Ascending aorta (tissue), 2 donors: ENCODE measurements around the gene PDE3A. TPM values are rescaled to one million over a fixed set of nuclear protein-coding genes. Genes with fewer than 3 reads are reported as not detected.
A peak's percentile ranks its signal among the peaks of the same experiment; 100 is the strongest.

Experiments used
- DNase-seq, 2 donors: peaks; one replicate each; pipeline ENCODE4 v3.0.0-alpha.2; 2019; ENCODE audit warnings: low spot score in 2 of 2
- H3K27ac ChIP-seq, 2 donors: fragments of 200-600 bp; sonication (generic); one replicate each; pipeline ENCODE4 v1.5.1; 2016 to 2017; ENCODE audit warnings: mild to moderate bottlenecking in 1 of 2
- H3K27me3 ChIP-seq: fragments of 200-600 bp; sonication (generic); one replicate; pipeline ENCODE4 v1.5.1; 2017
- H3K36me3 ChIP-seq, 2 donors: fragments of 200-600 bp; sonication (generic); one replicate each; pipeline ENCODE4 v1.5.1; 2016
- H3K4me1 ChIP-seq, 2 donors: fragments of 200-600 bp; sonication (generic); one replicate each; pipeline ENCODE4 v1.5.1; 2016 to 2017; ENCODE audit warnings: mild to moderate bottlenecking in 1 of 2
- H3K4me3 ChIP-seq, 2 donors: fragments of 200-600 bp; sonication (generic); one replicate each; pipeline ENCODE4 v1.5.1; 2016 to 2017; ENCODE audit warnings: mild to moderate bottlenecking in 1 of 2
- H3K9me3 ChIP-seq, 2 donors: fragments of 200-600 bp; sonication (generic); one replicate each; pipeline ENCODE4 v1.5.1; 2016
- CTCF ChIP-seq, 3 experiments: fragments of 200-600 bp in 2 of 3; fragments of 450-650 bp in 1 of 3; sonication (generic) in 2 of 3; IDR thresholded peaks; one replicate each; pipeline ENCODE4 v1.5.1; 2016 to 2019; ENCODE audit warnings: antibody characterized with exemption in 3 of 3, mild to moderate bottlenecking in 1 of 3, moderate library complexity in 1 of 3
- intact Hi-C: fragments of 100-400 bp; cut with DNase I; formaldehyde crosslinking; loops from one replicate; pipeline ENCODE4 v1.15.1; 2023
- total RNA-seq: library from RNA; depleted of rRNA; stranded (reverse); fragments of >200 nt; gene quantifications from one replicate; pipeline ENCODE4 v1.1.0, GENCODE V29; 2016

Gene PDE3A
- total RNA-seq, 1 donor from 2014 or later: 33.7 TPM

GRCh38 chr12:20514598-20514997, 146.3 kb downstream of the PDE3A start:
- H3K27ac ChIP-seq: no peak overlapping the region
- no peaks in the 10 kb centered on the region for H3K27me3 ChIP-seq
- no peaks in the 10 kb centered on the region for H3K9me3 ChIP-seq
- no peaks in the 10 kb centered on the region for H3K36me3 ChIP-seq
- intact Hi-C loops: no loop called here
- H3K4me3 ChIP-seq: no peak overlapping the region
- no peak for TF ChIP-seq CTCF (IDR thresholded peaks at IDR 0.05)
- no peak for DNase-seq
- H3K4me1 ChIP-seq: peaks cover 7 to 10% of the 10 kb centered on the region in 2 donors

GRCh38 chr12:20520532-20520931, 152.2 kb downstream of the PDE3A start:
- Histone ChIP-seq H3K4me1 (peaks cover 7 to 29% of the 10 kb centered on the region in 2 donors), H3K36me3 (no peaks in the 10 kb centered on the region), H3K9me3 (no peaks in the 10 kb centered on the region), H3K27me3 (no peaks in the 10 kb centered on the region), H3K27ac (no peak overlapping the region), H3K4me3 (no peak overlapping the region)
- intact Hi-C loops: no loop called here
- TF ChIP-seq CTCF (IDR thresholded peaks at IDR 0.05): no peak
- DNase-seq: no peak

GRCh38 chr12:20523658-20524057, 155.3 kb downstream of the PDE3A start:
- no peak overlapping the region for H3K4me3 ChIP-seq
- H3K27ac ChIP-seq: no peak overlapping the region
- no peak for TF ChIP-seq CTCF (IDR thresholded peaks at IDR 0.05)
- H3K4me1 ChIP-seq: peaks cover 4 to 32% of the 10 kb centered on the region in 2 donors
- H3K27me3 ChIP-seq: no peaks in the 10 kb centered on the region
- H3K36me3 ChIP-seq: no peaks in the 10 kb centered on the region
- intact Hi-C loops: no loop called here
- no peak for DNase-seq
- H3K9me3 ChIP-seq: no peaks in the 10 kb centered on the region

GRCh38 chr12:20524113-20524512, 155.8 kb downstream of the PDE3A start:
- no peak for DNase-seq
- Histone ChIP-seq H3K4me3 (no peak overlapping the region), H3K4me1 (peaks cover 0 to 30% of the 10 kb centered on the region in 2 donors), H3K27ac (no peak overlapping the region), H3K36me3 (no peaks in the 10 kb centered on the region), H3K27me3 (no peaks in the 10 kb centered on the region), H3K9me3 (no peaks in the 10 kb centered on the region)
- intact Hi-C loops: no loop called here
- no peak for TF ChIP-seq CTCF (IDR thresholded peaks at IDR 0.05)

GRCh38 chr12:20525064-20525610, 156.8 kb downstream of the PDE3A start:
- intact Hi-C loops: no loop called here
- Histone ChIP-seq H3K4me3 (no peak overlapping the region), H3K9me3 (no peaks in the 10 kb centered on the region), H3K27me3 (no peaks in the 10 kb centered on the region), H3K27ac (peak overlapping the region; percentile 46 to 75), H3K4me1 (peaks cover 0 to 25% of the 10 kb centered on the region in 2 donors), H3K36me3 (no peaks in the 10 kb centered on the region)
- DNase-seq: no peak
- no peak for TF ChIP-seq CTCF (IDR thresholded peaks at IDR 0.05)
